Colon (tissue), 2 donors: ENCODE data around the gene MERTK.
"Not testable (repeated sequence)": the region's sequence is repeated elsewhere in the genome, so short reads cannot be mapped to it uniquely, and the experiment has no call there.

Experiments used
- FAIRE-seq: peaks from 2 replicates; lab custom pipeline; 2012; peaks lifted over from hg19 to GRCh38; lab: Jason Lieb, UNC
- donor health status: control.
- donor health status: control.

MERTK gene

GRCh38 chr2:112047537-112048235 is 149.3 kb downstream of the MERTK start:
- FAIRE-seq: no peak

GRCh38 chr2:112048236-112048592 is 149.8 kb downstream of the MERTK start:
- FAIRE-seq: no peak

- FAIRE-seq: peak; percentile 69
These were observed 150.5 kb downstream of the MERTK start for GRCh38 chr2:112048887-112049286.

GRCh38 chr2:112050316-112050715 is 151.9 kb downstream of the MERTK start:
- peak; percentile 43 for FAIRE-seq

GRCh38 chr2:112053917-112054846 is 155.8 kb downstream of the MERTK start:
- FAIRE-seq: no peak

- FAIRE-seq: no peak
These were observed 156.7 kb downstream of the MERTK start, which contains the start of gene TMEM87B for GRCh38 chr2:112054847-112055729. TSS of gene TMEM87B (plus strand) at chr2:112055269. CDS start at chr2:112055592, 323 bp downstream.

- FAIRE-seq: no peak
These were observed 157.6 kb downstream of the MERTK start for GRCh38 chr2:112055730-112056625.

GRCh38 chr2:112056626-112056987 is 158.2 kb downstream of the MERTK start:
- no peak for FAIRE-seq

- FAIRE-seq: no peak
These were observed 161.3 kb downstream of the MERTK start for GRCh38 chr2:112059671-112060070.

GRCh38 chr2:112061299-112061698 is 162.9 kb downstream of the MERTK start:
- FAIRE-seq: no peak

GRCh38 chr2:112061840-112062239 is 163.4 kb downstream of the MERTK start:
- FAIRE-seq: no peak

GRCh38 chr2:112062894-112063293 is 164.5 kb downstream of the MERTK start:
- FAIRE-seq: no peak

- FAIRE-seq: no peak
These were observed 167.1 kb downstream of the MERTK start for GRCh38 chr2:112065486-112065885.

GRCh38 chr2:112065966-112066365 is 167.6 kb downstream of the MERTK start:
- FAIRE-seq: no peak

GRCh38 chr2:112069794-112070193 is 171.4 kb downstream of the MERTK start:
- not testable (repeated sequence) for FAIRE-seq

- no peak for FAIRE-seq
These were observed 175.5 kb downstream of the MERTK start for GRCh38 chr2:112073875-112074274.

- FAIRE-seq: no peak
These were observed 176.1 kb downstream of the MERTK start for GRCh38 chr2:112074506-112074905.

- FAIRE-seq: no peak
These were observed 177.3 kb downstream of the MERTK start for GRCh38 chr2:112075490-112076260.

- no peak for FAIRE-seq
These were observed 179.4 kb downstream of the MERTK start for GRCh38 chr2:112077814-112078213.
